ENCODE results near the gene ANKRD42.
"Not testable (repeated sequence)": the region's sequence is repeated elsewhere in the genome, so short reads cannot be mapped to it uniquely, and the experiment has no call there.

Gene ANKRD42

GRCh38 chr11:83241291-83241946 lies 47.9 kb downstream of the ANKRD42 start:
- DNase-seq (ENCODE audit: low read depth in 2 of 2) = no peak

- no peak for DNase-seq (ENCODE audit: low read depth in 2 of 2)
These were observed 55.9 kb downstream of the ANKRD42 start for GRCh38 chr11:83249445-83249844.

GRCh38 chr11:83249972-83250593 lies 56.6 kb downstream of the ANKRD42 start:
- DNase-seq (ENCODE audit: low read depth in 2 of 2) = no peak

DNA sequence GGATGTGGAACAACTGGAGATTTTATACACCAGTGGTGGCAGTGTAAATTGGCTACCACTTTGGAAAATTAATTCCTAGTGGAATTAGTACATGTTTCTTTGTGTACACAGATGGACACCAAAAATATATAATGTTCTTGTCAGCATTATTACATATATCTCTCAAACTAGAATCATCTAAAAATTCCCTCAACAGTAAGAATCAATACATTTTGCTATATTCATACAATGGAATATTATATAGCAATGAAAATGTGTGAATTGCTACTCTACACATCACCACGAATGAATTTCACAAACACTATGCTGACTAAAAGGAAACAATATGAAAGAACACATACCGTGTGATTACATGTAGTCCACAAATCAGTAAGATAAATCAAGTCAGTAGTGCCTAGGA lies 58.8 kb downstream of the ANKRD42 start:
- DNase-seq (ENCODE audit: low read depth in 2 of 2) = no peak

- DNase-seq (ENCODE audit: low read depth in 2 of 2) = no peak
These were observed 59.4 kb downstream of the ANKRD42 start for GRCh38 chr11:83252941-83253340.

DNA sequence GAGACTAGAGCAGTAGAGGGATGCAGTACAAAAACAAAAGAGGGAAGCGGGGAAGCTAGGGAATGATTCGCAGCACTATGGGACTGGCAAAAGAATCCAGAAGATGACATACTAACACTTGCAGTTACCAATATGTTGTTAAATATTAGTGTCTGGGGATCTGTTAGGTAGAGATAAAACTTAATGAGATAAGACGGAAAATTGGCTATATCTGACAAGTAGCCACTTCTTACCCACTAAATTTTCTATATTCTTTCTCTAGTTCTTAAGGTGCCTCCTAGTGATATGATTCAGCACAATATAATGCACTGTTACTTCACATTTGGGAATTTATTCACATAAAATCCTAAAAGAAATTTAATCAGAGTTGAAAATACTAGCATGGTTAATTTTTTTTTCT lies 61.9 kb downstream of the ANKRD42 start:
- DNase-seq (ENCODE audit: low read depth in 2 of 2) = no peak

GRCh38 chr11:83256602-83257340 lies 63.3 kb downstream of the ANKRD42 start:
- DNase-seq (ENCODE audit: low read depth in 2 of 2) = no peak

DNA sequence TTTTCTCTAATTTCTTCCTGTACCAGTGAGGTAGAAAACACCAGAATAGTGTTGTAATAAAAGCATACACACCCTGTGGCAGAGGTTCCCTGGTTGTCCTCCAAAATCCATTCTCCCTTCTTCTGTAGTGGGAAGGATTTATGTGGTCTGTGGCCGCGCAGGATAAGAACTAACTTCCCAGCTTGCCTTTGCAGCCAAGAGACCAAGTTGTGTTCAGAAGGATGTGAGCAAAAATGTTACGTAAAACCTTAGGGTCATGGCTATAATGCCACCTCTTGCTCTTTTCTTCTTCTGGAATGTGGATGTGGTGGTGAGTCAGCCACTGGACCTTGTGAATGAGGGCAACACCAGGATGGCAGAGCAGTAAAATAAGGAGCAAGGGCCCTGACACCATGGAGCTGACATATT lies 64.3 kb downstream of the ANKRD42 start:
- no peak for DNase-seq (ENCODE audit: low read depth in 2 of 2)

GRCh38 chr11:83259559-83259958 lies 66.0 kb downstream of the ANKRD42 start:
- no peak for DNase-seq (ENCODE audit: low read depth in 2 of 2)

DNA sequence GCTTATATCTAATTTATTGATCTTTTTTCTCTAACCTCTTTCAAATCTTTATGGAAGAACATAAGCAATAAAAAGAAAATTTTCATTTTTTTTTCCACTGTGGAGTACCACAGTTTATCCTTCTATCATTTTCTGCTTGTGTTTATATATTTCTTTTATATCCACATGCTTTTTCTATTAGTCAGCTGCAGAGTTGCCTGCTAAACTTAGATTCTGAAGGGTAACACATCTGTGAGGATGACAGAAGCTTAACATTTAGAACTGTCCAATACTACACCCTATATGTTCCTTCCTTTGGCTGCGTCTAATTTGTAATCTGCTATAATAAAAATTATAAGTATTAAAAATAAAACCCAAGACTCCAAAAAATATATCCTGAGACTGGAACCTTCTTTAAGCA lies 71.8 kb downstream of the ANKRD42 start:
- no peak for DNase-seq (ENCODE audit: low read depth in 2 of 2)

DNA sequence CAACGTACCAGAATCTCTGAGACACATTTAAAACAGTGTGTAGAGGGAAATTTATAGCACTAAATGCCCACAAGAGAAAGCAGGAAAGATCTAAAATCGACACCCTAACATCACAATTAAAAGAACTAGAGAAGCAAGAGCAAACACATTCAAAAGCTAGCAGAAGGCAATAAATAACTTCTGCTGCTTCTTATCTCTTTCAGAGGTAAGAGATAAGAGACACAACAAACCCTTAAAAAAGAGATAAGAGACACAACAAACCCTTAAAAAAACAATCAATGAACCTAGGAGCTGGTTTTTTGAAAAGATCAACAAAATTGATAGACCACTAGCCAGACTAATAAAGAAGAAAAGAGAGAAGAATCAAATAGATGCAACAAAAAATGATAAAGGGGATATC lies 75.6 kb downstream of the ANKRD42 start:
- not testable (repeated sequence) for DNase-seq (ENCODE audit: low read depth in 2 of 2)

GRCh38 chr11:83271734-83272133 lies 78.2 kb downstream of the ANKRD42 start:
- DNase-seq (ENCODE audit: low read depth in 2 of 2) = not testable (repeated sequence)

GRCh38 chr11:83272627-83273026 lies 79.1 kb downstream of the ANKRD42 start:
- no peak for DNase-seq (ENCODE audit: low read depth in 2 of 2)

DNA sequence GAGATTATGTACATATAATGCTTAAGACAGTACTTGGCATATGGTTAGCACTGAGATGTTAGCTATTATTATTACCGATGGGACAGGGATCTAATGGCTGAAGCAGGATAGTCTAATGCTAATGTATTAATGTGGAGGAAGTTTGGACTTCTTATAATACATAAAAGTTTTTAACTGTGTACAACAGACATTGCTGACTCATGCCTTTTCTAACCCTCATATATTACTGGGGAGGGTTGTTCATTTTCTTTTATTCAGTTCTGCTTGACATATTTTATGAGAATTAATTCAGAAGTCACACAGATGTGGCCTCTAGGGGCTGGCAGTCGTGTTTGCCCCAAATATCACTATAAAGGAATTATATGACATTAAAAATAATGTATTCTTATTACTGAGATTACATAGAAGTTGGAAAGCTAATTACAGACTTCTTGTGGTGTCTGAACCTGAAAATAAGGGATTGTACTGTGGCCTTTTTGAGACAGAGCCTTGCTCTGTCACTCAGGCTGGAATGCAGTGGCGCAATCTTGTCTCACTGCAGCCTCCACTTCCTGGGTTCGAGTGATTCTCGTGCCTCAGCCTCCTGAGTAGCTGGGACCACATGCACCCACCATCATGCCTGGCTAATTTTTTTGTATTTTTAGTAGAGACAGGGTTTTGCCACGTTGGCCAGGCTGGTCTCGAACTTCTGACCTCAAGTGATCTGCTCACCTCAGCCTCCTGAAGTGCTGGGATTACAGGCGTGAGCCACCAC lies 82.6 kb downstream of the ANKRD42 start:
- DNase-seq (ENCODE audit: low read depth in 2 of 2) = no peak

DNA sequence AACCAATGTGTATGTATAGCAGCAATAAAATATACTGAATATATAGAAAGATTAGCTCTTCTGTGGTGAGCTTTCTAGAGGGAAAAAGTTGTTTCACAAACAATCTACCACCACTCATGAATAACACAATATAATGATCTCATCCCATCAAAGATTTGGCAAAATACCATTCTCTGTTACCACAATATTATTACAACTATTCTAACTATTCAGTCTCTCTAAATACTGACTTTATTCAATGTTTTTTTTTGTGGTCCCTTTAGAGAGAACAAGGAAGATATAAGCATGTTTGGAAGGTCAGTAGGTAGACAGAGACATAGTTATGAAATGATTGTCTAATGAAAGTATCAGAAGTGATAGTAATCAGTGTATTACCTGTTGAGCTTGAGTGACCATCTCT lies 84.8 kb downstream of the ANKRD42 start:
- DNase-seq (ENCODE audit: low read depth in 2 of 2) = no peak

- DNase-seq (ENCODE audit: low read depth in 2 of 2) = no peak
These were observed 86.7 kb downstream of the ANKRD42 start for GRCh38 chr11:83280256-83280655.

- DNase-seq (ENCODE audit: low read depth in 2 of 2) = no peak
These were observed 88.7 kb downstream of the ANKRD42 start for GRCh38 chr11:83282084-83282716.

- DNase-seq (ENCODE audit: low read depth in 2 of 2) = no peak
These were observed 91.1 kb downstream of the ANKRD42 start for GRCh38 chr11:83284501-83285150.

DNA sequence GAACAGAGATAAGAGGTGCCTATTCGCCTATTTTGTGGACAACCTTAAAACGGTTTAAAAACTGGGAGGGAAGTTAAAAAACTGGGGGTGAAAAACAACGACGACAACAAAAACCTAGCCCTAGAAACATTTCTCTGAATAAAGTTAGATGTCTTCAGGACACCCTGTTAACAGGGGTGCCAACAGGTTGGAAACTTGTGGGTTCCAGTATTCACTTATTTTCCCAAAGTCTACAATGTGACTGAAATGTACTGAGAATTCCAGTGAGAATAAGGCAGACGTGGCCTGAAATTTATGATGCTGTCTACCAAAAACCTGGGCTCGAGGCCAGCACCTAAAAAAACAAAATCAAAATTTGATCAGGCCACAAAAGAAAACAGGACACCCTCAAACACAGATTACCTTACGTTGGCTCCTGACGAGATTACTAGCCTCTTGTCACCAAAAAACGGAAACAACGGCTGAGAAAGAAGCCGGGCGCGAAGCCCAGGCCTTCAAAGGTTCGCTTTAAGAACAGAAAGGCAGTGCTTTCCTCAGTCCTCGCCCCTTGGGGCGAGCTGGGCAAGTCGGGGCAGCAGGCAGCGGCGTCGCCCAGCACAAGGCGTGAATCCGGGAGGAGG lies 91.7 kb downstream of the ANKRD42 start:
- no peak for DNase-seq (ENCODE audit: low read depth in 2 of 2)

DNA sequence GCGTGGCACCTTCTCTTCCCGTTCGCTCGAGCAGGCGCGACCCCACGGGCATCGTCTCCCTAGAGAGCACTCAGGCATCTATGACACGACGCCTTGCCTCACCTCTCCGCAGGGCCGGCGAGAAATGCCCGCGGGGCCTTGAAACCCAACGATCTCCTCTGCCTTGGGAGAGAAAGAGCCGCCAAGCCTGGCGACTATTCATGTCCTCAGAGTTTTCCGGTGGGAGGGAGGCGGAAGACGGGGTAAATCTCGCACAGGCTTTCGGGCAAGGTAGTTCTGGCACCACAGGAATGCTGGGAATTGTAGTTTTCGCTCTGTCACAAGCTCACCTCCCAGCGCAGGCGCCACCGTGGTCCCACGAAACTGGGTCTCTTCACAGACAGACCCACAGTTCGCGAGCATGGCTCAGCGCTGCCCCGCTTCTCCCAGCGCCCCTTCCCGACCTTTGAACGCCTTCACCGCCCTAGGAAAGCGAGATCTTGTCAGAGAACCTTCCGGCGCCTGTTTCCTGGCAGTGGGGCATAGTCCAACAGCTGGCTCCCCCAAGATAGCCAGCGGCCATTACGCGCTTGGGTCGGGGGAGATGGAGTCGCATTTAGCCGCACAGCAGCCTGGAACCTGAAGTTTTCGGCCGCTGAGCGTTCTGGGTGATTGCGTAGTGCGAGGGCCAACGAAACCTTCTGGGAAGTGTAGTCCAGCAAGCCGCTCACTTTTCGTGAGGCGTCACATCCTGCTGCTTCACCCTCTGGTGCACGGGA lies 92.4 kb downstream of the ANKRD42 start, which contains the start of gene CCDC90B:
Gene CCDC90B (minus strand): TSS at position 597 of the 758 bp plus-strand sequence. CDS start 395 bp downstream, at position 202.
- peak; percentile 75 to 82 for DNase-seq (ENCODE audit: low read depth in 2 of 2)

All from stimulated activated CD8-positive, alpha-beta memory T cell treated with anti-CD3 and anti-CD28 coated beads, Interleukin-2, amount 100 ng/mL, for 1 hour (primary cell).